A673 (cell line): ENCODE results near the gene MMP21. TPM values are rescaled to one million over a fixed set of nuclear protein-coding genes. Genes with fewer than 3 reads are reported as not detected.

Experiments used
- BruUV-seq: library from RNA; stranded (reverse); fragments of 400-500 nt; replicated peaks from 2 replicates; lab custom pipeline; 2021; lab: Mats Ljungman, UMichigan
- CTCF ChIA-PET: fragments of 300-600 bp; sonication (Branson Sonifier 250); formaldehyde crosslinking; loops from one replicate; lab custom pipeline; 2022; ENCODE audit warnings: antibody characterized with exemption; lab: Charles Lee
- POLR2A ChIA-PET: fragments of 300-600 bp; sonication (Branson Sonifier 250); formaldehyde crosslinking; loops from one replicate; lab custom pipeline; 2022; ENCODE audit warnings: antibody characterized with exemption; ENCODE audit not compliant: low non-redundant PET; lab: Charles Lee
- DNase-seq: peaks from one replicate; pipeline ENCODE4 v3.0.0-alpha.2; 2015; ENCODE audit warnings: low spot score
- H3K27ac ChIP-seq: fragments of 200-600 bp; sonication (generic); 2 replicates; pipeline ENCODE4 v1.5.1; 2016; ENCODE audit warnings: mixed run types, low read depth, mild to moderate bottlenecking, mixed read lengths, antibody characterized with exemption, low read length; ENCODE audit not compliant: poor library complexity, severe bottlenecking
- H3K27me3 ChIP-seq: fragments of 200-600 bp; sonication (generic); replicated peaks from 2 replicates; pipeline ENCODE4 v1.6.1; 2017; ENCODE audit warnings: mixed run types, low read depth, mild to moderate bottlenecking, mixed read lengths, antibody characterized with exemption, low read length; ENCODE audit not compliant: insufficient read depth, poor library complexity
- H3K36me3 ChIP-seq: fragments of 200-600 bp; sonication (generic); 2 replicates; pipeline ENCODE4 v1.6.1; 2016; ENCODE audit warnings: mixed run types, mild to moderate bottlenecking, mixed read lengths, antibody characterized with exemption, low read length; ENCODE audit not compliant: insufficient read depth, poor library complexity, severe bottlenecking
- H3K4me1 ChIP-seq: fragments of 200-600 bp; sonication (generic); 2 replicates; pipeline ENCODE4 v1.6.1; 2017; ENCODE audit warnings: mixed run types, mild to moderate bottlenecking, mixed read lengths, antibody characterized with exemption, low read length; ENCODE audit not compliant: insufficient read depth, poor library complexity, severe bottlenecking
- H3K4me3 ChIP-seq: fragments of 200-600 bp; sonication (generic); 2 replicates; pipeline ENCODE4 v1.5.1; 2016; ENCODE audit warnings: low read depth, mixed run types, mild to moderate bottlenecking, mixed read lengths, low read length; ENCODE audit not compliant: poor library complexity, severe bottlenecking
- H3K9me3 ChIP-seq: fragments of 200-600 bp; sonication (generic); 2 replicates; pipeline ENCODE4 v1.6.1; 2016; ENCODE audit warnings: mixed run types, low read depth, mild to moderate bottlenecking, mixed read lengths, antibody characterized with exemption, low read length; ENCODE audit not compliant: poor library complexity, severe bottlenecking
- EZH2 ChIP-seq: fragments of 200-600 bp; sonication (generic); IDR thresholded peaks from 2 replicates; pipeline ENCODE4 v1.6.1; 2017; ENCODE audit warnings: borderline replicate concordance, low read depth, mild to moderate bottlenecking, mixed read lengths, antibody characterized with exemption, low read length; ENCODE audit not compliant: poor library complexity, severe bottlenecking
- intact Hi-C: fragments of 100-400 bp; cut with micrococcal nuclease; formaldehyde crosslinking; loops from one replicate; pipeline ENCODE4 v1.10.0; 2022; ENCODE audit not compliant: unreplicated experiment
- total RNA-seq: library from RNA; stranded (reverse); gene quantifications from 2 replicates; pipeline ENCODE4 v1.2.3, GENCODE V29; 2021
- TF ChIP-seq, protein P1 (sequence below): fragments of 300-800, 200-600 bp; sonication (generic); conservative IDR thresholded peaks from 2 replicates; pipeline ENCODE4 v1.5.1; 2017; ENCODE audit warnings: low read depth, mild to moderate bottlenecking, antibody characterized with exemption, low read length, moderate library complexity, mixed read lengths

Gene MMP21
- total RNA-seq, 1 experiment from 2014 or later = not detected

DNA sequence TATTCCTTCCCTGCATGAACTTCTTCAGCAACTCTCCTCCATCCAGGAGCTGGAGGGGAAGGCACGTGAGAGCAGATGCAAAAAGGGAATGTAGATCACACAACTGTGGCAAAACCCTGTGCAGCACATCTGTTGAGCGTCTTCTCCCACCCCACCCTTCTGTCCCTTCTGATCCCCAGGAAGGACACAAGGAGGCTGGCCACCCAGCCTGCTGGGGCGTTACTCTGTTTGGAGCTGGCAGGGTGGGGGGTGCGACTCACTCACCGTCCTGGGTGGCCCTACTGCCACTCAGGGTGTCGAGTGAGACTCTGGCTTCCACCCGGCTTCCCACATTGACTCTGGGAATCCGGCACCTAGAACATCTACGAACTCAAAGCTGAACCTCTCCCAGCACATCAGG, 10.2 kb upstream of the MMP21 start:
- intact Hi-C loops = no loop called here
- no peak overlapping the region for H3K4me3 ChIP-seq
- H3K27me3 ChIP-seq = no peaks in the 10 kb centered on the region
- no peaks in the 10 kb centered on the region for H3K4me1 ChIP-seq
- ChIA-PET POLR2A (no interaction called here), CTCF (no interaction called here)
- DNase-seq = no peak
- no peak for TF ChIP-seq EZH2
- TF ChIP-seq, protein P1, sequence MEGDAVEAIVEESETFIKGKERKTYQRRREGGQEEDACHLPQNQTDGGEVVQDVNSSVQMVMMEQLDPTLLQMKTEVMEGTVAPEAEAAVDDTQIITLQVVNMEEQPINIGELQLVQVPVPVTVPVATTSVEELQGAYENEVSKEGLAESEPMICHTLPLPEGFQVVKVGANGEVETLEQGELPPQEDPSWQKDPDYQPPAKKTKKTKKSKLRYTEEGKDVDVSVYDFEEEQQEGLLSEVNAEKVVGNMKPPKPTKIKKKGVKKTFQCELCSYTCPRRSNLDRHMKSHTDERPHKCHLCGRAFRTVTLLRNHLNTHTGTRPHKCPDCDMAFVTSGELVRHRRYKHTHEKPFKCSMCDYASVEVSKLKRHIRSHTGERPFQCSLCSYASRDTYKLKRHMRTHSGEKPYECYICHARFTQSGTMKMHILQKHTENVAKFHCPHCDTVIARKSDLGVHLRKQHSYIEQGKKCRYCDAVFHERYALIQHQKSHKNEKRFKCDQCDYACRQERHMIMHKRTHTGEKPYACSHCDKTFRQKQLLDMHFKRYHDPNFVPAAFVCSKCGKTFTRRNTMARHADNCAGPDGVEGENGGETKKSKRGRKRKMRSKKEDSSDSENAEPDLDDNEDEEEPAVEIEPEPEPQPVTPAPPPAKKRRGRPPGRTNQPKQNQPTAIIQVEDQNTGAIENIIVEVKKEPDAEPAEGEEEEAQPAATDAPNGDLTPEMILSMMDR = no peak
- no peaks in the 10 kb centered on the region for H3K36me3 ChIP-seq
- no TSS peak for BruUV-seq
- H3K27ac ChIP-seq = no peak overlapping the region
- no peaks in the 10 kb centered on the region for H3K9me3 ChIP-seq

DNA sequence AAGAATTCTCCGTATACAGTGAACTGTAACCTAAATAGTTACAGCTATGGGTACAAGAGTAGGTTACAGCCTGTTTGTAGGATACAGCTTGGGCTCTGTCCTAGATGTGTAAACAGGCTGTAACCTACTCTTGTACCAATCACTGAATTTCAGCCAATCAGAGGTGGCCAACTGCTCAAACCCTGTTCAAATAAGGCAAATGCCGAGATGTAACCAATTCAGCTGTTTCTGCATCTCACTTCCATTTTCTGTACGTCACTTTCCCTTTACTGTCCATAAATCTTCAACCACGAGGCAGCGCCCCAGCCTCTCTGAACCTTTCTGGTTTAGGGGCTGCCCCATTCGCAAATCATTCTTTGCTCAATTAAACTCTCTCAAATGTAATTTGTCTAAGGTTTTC, 8.3 kb upstream of the MMP21 start:
- BruUV-seq = no TSS peak
- no peaks in the 10 kb centered on the region for H3K36me3 ChIP-seq
- no peak overlapping the region for H3K27ac ChIP-seq
- H3K27me3 ChIP-seq = no peaks in the 10 kb centered on the region
- no peaks in the 10 kb centered on the region for H3K9me3 ChIP-seq
- no peaks in the 10 kb centered on the region for H3K4me1 ChIP-seq
- ChIA-PET CTCF (no interaction called here), POLR2A (no interaction called here)
- no peak overlapping the region for H3K4me3 ChIP-seq
- DNase-seq = no peak
- intact Hi-C loops = no loop called here
- TF ChIP-seq, protein P1 = no peak
- TF ChIP-seq EZH2 = no peak

DNA sequence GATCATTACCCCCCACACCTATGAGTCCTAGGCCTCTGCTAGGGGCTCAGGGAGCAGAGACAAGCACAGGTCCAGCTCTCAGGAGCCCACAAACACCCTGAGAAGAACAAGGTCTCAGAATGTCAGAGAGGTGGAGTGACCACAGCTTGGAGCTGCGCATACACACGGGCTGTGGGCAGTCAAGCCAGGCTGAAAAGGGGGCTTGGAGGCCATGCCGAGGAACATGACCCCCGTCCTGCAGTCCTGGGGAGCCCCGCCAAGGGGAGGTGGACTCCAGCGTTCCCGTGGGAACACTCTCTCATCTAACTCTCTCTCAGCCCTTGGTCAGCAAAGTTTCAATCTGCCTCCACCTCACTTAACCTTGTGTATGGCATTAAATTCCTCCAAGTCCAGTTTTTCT, 7.8 kb upstream of the MMP21 start:
- POLR2A ChIA-PET = no interaction called here
- Histone ChIP-seq H3K27me3 (no peaks in the 10 kb centered on the region), H3K4me3 (no peak overlapping the region), H3K27ac (no peak overlapping the region), H3K36me3 (no peaks in the 10 kb centered on the region), H3K4me1 (no peaks in the 10 kb centered on the region), H3K9me3 (no peaks in the 10 kb centered on the region)
- TF ChIP-seq, protein P1 = no peak
- intact Hi-C loops = no loop called here
- no peak for DNase-seq
- CTCF ChIA-PET = no interaction called here
- BruUV-seq = no TSS peak
